H1 (cell line): Measurements from ENCODE around the gene TMEM72. TPM values are rescaled to one million over a fixed set of nuclear protein-coding genes. Genes with fewer than 3 reads are reported as not detected.

Experiments
- CTCF ChIA-PET: fragments of 300-600 bp; sonication (Branson Sonifier 250); formaldehyde crosslinking; loops from one replicate; lab custom pipeline; 2021; ENCODE audit not compliant: partially characterized antibody; lab: Charles Lee
- POLR2A ChIA-PET: fragments of 300-600 bp; sonication (Branson Sonifier 250); formaldehyde crosslinking; loops from one replicate; lab custom pipeline; 2021; ENCODE audit warnings: inconsistent platforms; ENCODE audit not compliant: partially characterized antibody; lab: Charles Lee
- DNase-seq, 2 experiments: peaks; one replicate each; pipeline versions ENCODE4 v3.0.0 to v3.0.0-alpha.2; 2010 to 2022; ENCODE audit warnings: low spot score in 2 of 2, low read depth in 1 of 2, mixed read lengths in 1 of 2
- FAIRE-seq: peaks from 2 replicates; lab custom pipeline; 2011; peaks lifted over from hg19 to GRCh38; lab: Jason Lieb, UNC
- H2AFZ ChIP-seq: 2 replicates; pipeline ENCODE4 v1.8.1; 2012; ENCODE audit warnings: low read length, inconsistent platforms
- H2AK5ac ChIP-seq: 2 replicates; pipeline ENCODE4 v1.6.1; 2013; ENCODE audit warnings: low read depth, low read length
- H2BK120ac ChIP-seq: replicated peaks from 2 replicates; pipeline ENCODE3; 2013; ENCODE audit warnings: low read depth, low read length, inconsistent platforms
- H2BK12ac ChIP-seq: 2 replicates; pipeline ENCODE4 v1.6.1; 2013; ENCODE audit warnings: low read depth, low read length
- H2BK15ac ChIP-seq: 2 replicates; pipeline ENCODE4 v1.6.1; 2013; ENCODE audit warnings: low read length
- H2BK20ac ChIP-seq: 2 replicates; pipeline ENCODE4 v1.6.1; 2013; ENCODE audit warnings: low read length
- H2BK5ac ChIP-seq: 2 replicates; pipeline ENCODE4 v1.6.1; 2013; ENCODE audit warnings: low read depth, low read length
- H3K14ac ChIP-seq: 2 replicates; pipeline ENCODE4 v1.6.1; 2013; ENCODE audit warnings: inconsistent platforms; ENCODE audit not compliant: insufficient read length
- H3K18ac ChIP-seq: 2 replicates; pipeline ENCODE4 v1.6.1; 2013; ENCODE audit warnings: low read length; ENCODE audit errors: extremely low read depth
- H3K23ac ChIP-seq: 2 replicates; pipeline ENCODE4 v1.6.1; 2013; ENCODE audit warnings: inconsistent platforms; ENCODE audit not compliant: insufficient read length
- H3K23me2 ChIP-seq: 2 replicates; pipeline ENCODE4 v1.6.1; 2013; ENCODE audit warnings: low read depth, low read length
- H3K27ac ChIP-seq: 2 replicates; pipeline ENCODE4 v1.6.1; 2011; ENCODE audit warnings: low read depth, low read length, inconsistent platforms
- H3K27me3 ChIP-seq, 4 experiments: replicated peaks in 1 of 4; 1 replicate in 1 of 4; 2 replicates in 3 of 4; pipeline versions ENCODE4 v1.6.1 to v1.8.1; 2011 to 2013; ENCODE audit warnings: low read length in 3 of 4, mild to moderate bottlenecking in 3 of 4, inconsistent platforms in 2 of 4, mixed read lengths in 2 of 4, moderate library complexity in 1 of 4; ENCODE audit not compliant: control insufficient read depth in 3 of 4, insufficient read depth in 3 of 4; ENCODE audit errors: extremely low read depth in 1 of 4
- H3K36me3 ChIP-seq, 4 experiments: 2 replicates each; pipeline versions ENCODE4 v1.6.1 to v1.8.1; 2011 to 2013; ENCODE audit warnings: mild to moderate bottlenecking in 4 of 4, low read length in 3 of 4, moderate library complexity in 2 of 4, control low read depth in 1 of 4, inconsistent platforms in 1 of 4; ENCODE audit not compliant: insufficient read depth in 4 of 4, control insufficient read depth in 2 of 4
- H3K4ac ChIP-seq: replicated peaks from 2 replicates; pipeline ENCODE3; 2013; ENCODE audit warnings: low read length, low read depth, mixed read lengths, inconsistent platforms; ENCODE audit not compliant: insufficient read length
- H3K4me1 ChIP-seq, 4 experiments: replicated peaks in 1 of 4; 1 replicate in 1 of 4; 2 replicates in 3 of 4; pipeline versions ENCODE4 v1.6.1 to v1.8.1; 2011 to 2013; ENCODE audit warnings: low read length in 3 of 4, inconsistent platforms in 2 of 4, mixed read lengths in 1 of 4; ENCODE audit not compliant: insufficient read depth in 4 of 4, control insufficient read depth in 3 of 4
- H3K4me2 ChIP-seq, 2 experiments: 2 replicates each; pipeline versions ENCODE4 v1.6.1 to v1.8.1; 2011 to 2013; ENCODE audit warnings: low read depth in 2 of 2, low read length in 2 of 2, control low read depth in 1 of 2, inconsistent platforms in 1 of 2, mild to moderate bottlenecking in 1 of 2; ENCODE audit not compliant: insufficient read depth in 1 of 2
- H3K4me3 ChIP-seq, 4 experiments: fragments of 200-600, 300-600 bp in 1 of 4; sonication (generic), shearing (Covaris generic), sonication (Bioruptor Twin) in 1 of 4; 2 replicates each; pipeline versions ENCODE4 v1.5.1 to v1.8.1; 2011 to 2016; ENCODE audit warnings: low read length in 4 of 4, low read depth in 3 of 4, control low read depth in 2 of 4, inconsistent platforms in 2 of 4, mild to moderate bottlenecking in 2 of 4, mixed read lengths in 1 of 4, moderate library complexity in 1 of 4; ENCODE audit not compliant: insufficient read depth in 2 of 4; ENCODE audit errors: extremely low read depth in 1 of 4
- H3K56ac ChIP-seq: replicated peaks from 2 replicates; pipeline ENCODE3; 2013; ENCODE audit warnings: low read depth, mild to moderate bottlenecking, mixed read lengths, low read length, inconsistent platforms; ENCODE audit not compliant: insufficient read length
- H3K79me1 ChIP-seq: 2 replicates; pipeline ENCODE4 v1.6.1; 2013; ENCODE audit warnings: low read depth, low read length, control low read depth
- H3K79me2 ChIP-seq, 2 experiments: 2 replicates each; pipeline versions ENCODE4 v1.6.1 to v1.8.1; 2012 to 2013; ENCODE audit warnings: low read length in 2 of 2, mild to moderate bottlenecking in 2 of 2, inconsistent platforms in 1 of 2; ENCODE audit not compliant: insufficient read depth in 2 of 2, control insufficient read depth in 1 of 2
- H3K9ac ChIP-seq, 4 experiments: replicated peaks in 1 of 4; 1 replicate in 1 of 4; 2 replicates in 3 of 4; pipeline versions ENCODE4 v1.6.1 to v1.8.1; 2011 to 2013; ENCODE audit warnings: low read depth in 3 of 4, low read length in 3 of 4, control low read depth in 2 of 4, mild to moderate bottlenecking in 2 of 4, moderate library complexity in 2 of 4, inconsistent platforms in 1 of 4; ENCODE audit errors: extremely low read depth in 1 of 4
- H3K9me3 ChIP-seq, 2 experiments: 2 replicates each; pipeline versions ENCODE4 v1.6.1 to v1.8.1; 2012 to 2013; ENCODE audit warnings: mild to moderate bottlenecking in 2 of 2, moderate library complexity in 2 of 2, control low read depth in 1 of 2, inconsistent platforms in 1 of 2, low read depth in 1 of 2, low read length in 1 of 2, mixed read lengths in 1 of 2; ENCODE audit not compliant: insufficient read depth in 2 of 2
- H4K20me1 ChIP-seq, 2 experiments: replicated peaks in 1 of 2; 2 replicates each; pipeline versions ENCODE3 to v1.8.1; 2011 to 2013; ENCODE audit warnings: inconsistent platforms in 2 of 2, low read length in 2 of 2, mild to moderate bottlenecking in 1 of 2; ENCODE audit not compliant: insufficient read depth in 2 of 2, control insufficient read depth in 1 of 2
- H4K5ac ChIP-seq: 2 replicates; pipeline ENCODE4 v1.6.1; 2013; ENCODE audit warnings: low read length, low read depth, mixed read lengths, inconsistent platforms; ENCODE audit not compliant: insufficient read length
- H4K8ac ChIP-seq: 2 replicates; pipeline ENCODE4 v1.8.0; 2013; ENCODE audit warnings: mild to moderate bottlenecking, moderate library complexity, low read length, inconsistent platforms; ENCODE audit not compliant: insufficient read depth; ENCODE audit errors: extremely low read depth
- H4K91ac ChIP-seq: replicated peaks from 2 replicates; pipeline ENCODE3; 2013; ENCODE audit warnings: low read length, mixed read lengths, inconsistent platforms; ENCODE audit not compliant: insufficient read length
- ASH2L ChIP-seq: fragments of 200-600, 300-600 bp; sonication (generic); IDR thresholded peaks from one replicate; pipeline ENCODE4 v1.7.1; 2017; ENCODE audit warnings: low read length
- BRCA1 ChIP-seq: IDR thresholded peaks from 2 replicates; pipeline ENCODE4 v1.6.1; 2012; ENCODE audit warnings: low read depth, low read length, improper control_type of control experiment
- TBP ChIP-seq: IDR thresholded peaks from 2 replicates; pipeline ENCODE4 v1.6.1; 2011; ENCODE audit warnings: low read depth, low read length, improper control_type of control experiment
- WGBS, 2 experiments: shearing (Covaris generic) in 1 of 2; methylation state at CpG; one replicate each; pipeline versions ENCODE4 v1.1.6 to v1.1.7; 2013 to 2015; ENCODE audit warnings: low lambda C conversion rate in 2 of 2, mixed read lengths in 2 of 2, inconsistent platforms in 1 of 2, low coverage in 1 of 2, missing lambda C conversion rate in 1 of 2; ENCODE audit not compliant: insufficient replicate concordance in 2 of 2, insufficient coverage in 1 of 2, insufficient read length in 1 of 2; ENCODE audit errors: extremely low coverage in 1 of 2, missing lambda C conversion rate in 1 of 2; 5-methylcytosine and 5-hydroxymethylcytosine counted together
- polyA plus RNA-seq, 7 experiments: library from polyadenylated mRNA; depleted of rRNA in 3 of 7; stranded (reverse) in 5 of 7; unstranded in 2 of 7; fragments of >200 nt in 5 of 7; fragments of 200-250 nt in 2 of 7; gene quantifications; 1 replicate in 5 of 7; 2 replicates in 1 of 7; 4 replicates in 1 of 7; pipeline versions ENCODE4 v1.2.1 to v1.2.3, GENCODE V29; 2011 to 2013; ENCODE audit warnings: missing spikeins in 2 of 7, mixed read lengths in 2 of 7
- total RNA-seq: library from RNA; stranded (reverse); fragmentation: NEBNext Ultra II Directional; extraction: Animal tissue kit (Norgen Biotek cat#: 25700); gene quantifications from 2 replicates; pipeline ENCODE4 v1.2.1, GENCODE V29; 2021

The TMEM72 gene
- total and polyA plus RNA-seq, 2 of the 8 experiments (the other 6 are each of a cell fraction or from before 2014, with no cell fraction given): not detected

- peaks cover 11% of the 10 kb centered on the region; the same call in 1 of the 2 replicates for H3K23me2 ChIP-seq
- ChIA-PET CTCF (interaction anchor here (0.7 to 2.6 kb wide), 8 partner anchors 11 to 49 kb away, joined by 3 to 26 read pairs (median 4); partner anchors contain the start of gene ZNF22), POLR2A (interaction anchor here (0.7 to 1.9 kb wide), 3 partner anchors 9 to 19 kb away, joined by 3 to 7 read pairs (median 3); no protein-coding TSS in a partner anchor)
- H3K36me3 ChIP-seq: peaks cover 0 to 6% (median 0%) of the 10 kb centered on the region in 4 experiments; a peak in 3 of 8 replicates
- no peak overlapping the region for H3K23ac ChIP-seq
- no peak overlapping the region for H3K4ac ChIP-seq
- H3K27ac ChIP-seq: no peak overlapping the region
- H3K9me3 ChIP-seq: no peaks in the 10 kb centered on the region
- no peak overlapping the region; the same call in 1 of the 2 replicates for H3K18ac ChIP-seq
- no peak for DNase-seq
- H2BK20ac ChIP-seq: peak overlapping the region; percentile 87; the same call in 1 of the 2 replicates
- H3K14ac ChIP-seq: no peak overlapping the region
- H3K79me2 ChIP-seq: no peaks in the 10 kb centered on the region
- H4K91ac ChIP-seq: peak overlapping the region; percentile 3
- H3K56ac ChIP-seq: no peak overlapping the region
- peak overlapping the region; percentile 65 to 85 for H3K4me2 ChIP-seq
- peaks cover 18 to 45% (median 30%) of the 10 kb centered on the region in 4 experiments for H3K4me1 ChIP-seq
- H2BK120ac ChIP-seq: no peak overlapping the region
- WGBS, 2 experiments: 42% methylated on average over 7 of the region's 7 CpGs; no CpG with 5 or more reads in 1 of the 2 experiments
- H2AK5ac ChIP-seq: peak overlapping the region; percentile 46; the same call in 1 of the 2 replicates
- H2BK15ac ChIP-seq: peak overlapping the region; percentile 76; the same call in 1 of the 2 replicates
- FAIRE-seq: no peak
- no peaks in the 10 kb centered on the region for H4K20me1 ChIP-seq
- peak overlapping the region; percentile 87; the same call in 1 of the 2 replicates for H2BK12ac ChIP-seq
- H2BK5ac ChIP-seq: peak overlapping the region; percentile 75; the same call in 1 of the 2 replicates
- no peak overlapping the region for H4K5ac ChIP-seq
- no peak overlapping the region for H2AFZ ChIP-seq
- no peaks in the 10 kb centered on the region for H3K79me1 ChIP-seq
- no peak overlapping the region for H4K8ac ChIP-seq
- H3K27me3 ChIP-seq: no peaks in the 10 kb centered on the region; a peak in 1 of 7 replicates
- H3K4me3 ChIP-seq: peak overlapping the region; percentile 11 to 64 (median 46); a peak in 5 of 8 replicates
- no peak overlapping the region for H3K9ac ChIP-seq
- TF ChIP-seq BRCA1: no peak
- TF ChIP-seq TBP: no peak
- TF ChIP-seq ASH2L: no peak
Observed at GRCh38 chr10:44974082-44974627, 63.0 kb downstream of the TMEM72 start.
